ENCODE results near the gene MAN2B1. TPM values are rescaled to one million over a fixed set of nuclear protein-coding genes. Genes with fewer than 3 reads are reported as not detected.

Gene MAN2B1
- total and polyA plus RNA-seq, 2 of the 13 experiments (the other 11 are each of a cell fraction or from before 2014, with no cell fraction given): 23.6 to 23.8 TPM

GRCh38 chr19:12676384-12676792, 9.8 kb upstream of the MAN2B1 start (continued):
- TF ChIP-seq ZNF687 (CRISPR knock-in tag; IDR thresholded peaks at IDR 0.05) (peak; percentile 38; the same call in 1 of the 2 replicates), NFE2 (CRISPR knock-in tag; IDR thresholded peaks at IDR 0.05) (no peak), ZNF567 (CRISPR knock-in tag; IDR thresholded peaks at IDR 0.05; ENCODE audit: borderline replicate concordance) (0 out of 2 replicates have a peak, but pooled peaks have one; percentile 28), CTCF (CRISPR knock-in tag; IDR thresholded peaks at IDR 0.05) (peak; percentile 87), ETV5 (CRISPR knock-in tag; IDR thresholded peaks at IDR 0.05; ENCODE audit: borderline replicate concordance) (no peak), SAP130 (CRISPR knock-in tag; IDR thresholded peaks at IDR 0.05; ENCODE audit: low read depth) (peak; percentile 42; the same call in 1 of the 2 replicates)

- Histone ChIP-seq H3K4me3 (replicated peaks in 1 of 3; ENCODE audit: insufficient read depth in 1 of 3, low read depth in 2 of 3, low read length in 3 of 3) (no peak overlapping the region), H3K9me3 (ENCODE audit: low read length) (no peaks in the 10 kb centered on the region), H2AFZ (ENCODE audit: low read length) (no peak overlapping the region), H4K20me1 (ENCODE audit: insufficient read depth, low read length) (peaks cover 2% of the 10 kb centered on the region; the same call in 1 of the 2 replicates), H3K4me2 (ENCODE audit: low read depth, low read length) (no peak overlapping the region), H3K4me1 (ENCODE audit: insufficient read depth, low read length) (peaks cover 17% of the 10 kb centered on the region), H3K27ac (ENCODE audit: extremely low read length, insufficient read depth, low read length) (no peak overlapping the region), H3K9ac (ENCODE audit: insufficient read depth, low read depth, low read length) (no peak overlapping the region), H3K36me3 (replicated peaks in 1 of 2; ENCODE audit: control insufficient read depth in 1 of 2, insufficient read depth in 2 of 2, low read length in 2 of 2) (peaks cover 36 to 63% of the 10 kb centered on the region in 2 experiments), H3K79me2 (ENCODE audit: insufficient read depth, low read length) (peaks cover 5% of the 10 kb centered on the region), H3K27me3 (ENCODE audit: control insufficient read depth in 1 of 2, insufficient read depth in 2 of 2, low read length in 2 of 2) (no peaks in the 10 kb centered on the region)
- FAIRE-seq (no peak), DNase-seq (ENCODE audit: low spot score) (no peak), ATAC-seq (no peak)
- POLR2A ChIA-PET: interaction anchor here (1.2 kb wide), 1 partner anchor 10 kb away, joined by 3 read pairs; the partner anchor contains the start of genes MAN2B1 and WDR83
- CTCF ChIA-PET (ENCODE audit: low intra/inter-chr PET ratio, low total read pairs): interaction anchor here (1.1 kb wide), 1 partner anchor 112 kb away, joined by 3 read pairs; no protein-coding TSS in a partner anchor
- BruUV-seq (replicated peaks): no TSS peak
- intact Hi-C loops (cut with micrococcal nuclease; ENCODE audit: unreplicated experiment) (no loop called here), in situ Hi-C loops (cut with HindIII; ENCODE audit: extremely low pct_ligation_motif_present, low pct_unique_long_range_greater_than_20kb) (no loop called here)
- 100% methylated on average over 6 of the region's 15 CpGs for WGBS (ENCODE audit: low lambda C conversion rate)
- peak; percentile 15; the same call in 1 of the 2 replicates for TF ChIP-seq NRL (CRISPR knock-in tag; IDR thresholded peaks at IDR 0.05; ENCODE audit: borderline replicate concordance)
- peak; percentile 62 for TF ChIP-seq RBFOX2 (IDR thresholded peaks at IDR 0.05; ENCODE audit: low read depth, low read length)
- no peak for TF ChIP-seq MLX (CRISPR knock-in tag; IDR thresholded peaks at IDR 0.05)
- TF ChIP-seq AGO2 (optimal IDR thresholded peaks at IDR 0.05; ENCODE audit: low read depth, low read length): peak; percentile 64
- no peak for TF ChIP-seq CAMTA2 (CRISPR knock-in tag; IDR thresholded peaks at IDR 0.05; ENCODE audit: borderline replicate concordance)
These were observed 9.4 kb upstream of the MAN2B1 start for GRCh38 chr19:12675940-12676339.

Data from HepG2 (cell line).